ENCODE data around the gene BIN2. TPM values are rescaled to one million over a fixed set of nuclear protein-coding genes. Genes with fewer than 3 reads are reported as not detected.

Gene BIN2
- total and polyA plus RNA-seq, 9 of the 15 experiments (the other 6 are each of a cell fraction or from before 2014, with no cell fraction given), result 0.04 to 0.39 (median 0.25) TPM; not detected in 1

GRCh38 chr12:51247523-51248206 lies 76.3 kb downstream of the BIN2 start:
- 83% methylated on average over 14 of the region's 14 CpGs for WGBS (ENCODE audit: insufficient coverage, low coverage, missing lambda C conversion rate)
- ChIA-PET POLR2A (no interaction called here), CTCF (ENCODE audit: low intra/inter-chr PET ratio) (interaction anchor here (0.8 kb wide), 1 partner anchor 200 kb away, joined by 4 read pairs; the partner anchor contains the start of gene LETMD1)
- Histone ChIP-seq H3K79me2 (ENCODE audit: control insufficient read depth, insufficient read depth, low read length) (peaks cover 7% of the 10 kb centered on the region; the same call in 1 of the 3 replicates), H3K9me3 (replicated peaks; ENCODE audit: control insufficient read depth, insufficient read depth, low read depth, low read length) (no peaks in the 10 kb centered on the region), H3K9ac (ENCODE audit: insufficient read depth in 1 of 2, low read depth in 2 of 2, low read length in 2 of 2) (peak overlapping the region; percentile 6 to 44; a peak in 1 of 4 replicates), H3K4me1 (replicated peaks in 1 of 2; ENCODE audit: control insufficient read depth in 2 of 2, insufficient read depth in 2 of 2, low read length in 2 of 2) (peaks cover 0 to 30% of the 10 kb centered on the region in 2 experiments; a peak in 3 of 5 replicates), H3K36me3 (ENCODE audit: control insufficient read depth, insufficient read depth, low read length) (peaks cover 44% of the 10 kb centered on the region), H3K27ac (ENCODE audit: extremely low read depth, low read depth, low read length) (peak overlapping the region; percentile 76), H3K9me1 (ENCODE audit: control insufficient read depth, insufficient read depth, low read length) (no peaks in the 10 kb centered on the region), H3K27me3 (ENCODE audit: control insufficient read depth in 2 of 2, insufficient read depth in 2 of 2, low read length in 2 of 2) (no peaks in the 10 kb centered on the region), H3K4me3 (no peak overlapping the region), H4K20me1 (replicated peaks; ENCODE audit: control insufficient read depth, insufficient read depth, low read length) (no peaks in the 10 kb centered on the region), H3K4me2 (ENCODE audit: insufficient read depth, low read length) (no peak overlapping the region; the same call in 1 of the 2 replicates), H2AFZ (ENCODE audit: low read depth, low read length) (no peak overlapping the region)
- DNase-seq (ENCODE audit: extremely low read depth in 1 of 4, low spot score in 3 of 4), result no peak
- in situ Hi-C loops (cut with MboI), result no loop called here
- no peak for FAIRE-seq
- intact Hi-C loops (cut with micrococcal nuclease), result loop anchor here (2.0 kb wide), 3 partner anchors 75 to 423 kb away; partner anchors contain the start of gene TFCP2
- no peak for ATAC-seq
- BruUV-seq (replicated peaks), result no TSS peak
- no peak for TF ChIP-seq TCFL5 (CRISPR knock-in tag; conservative IDR thresholded peaks at IDR 0.05)
- TF ChIP-seq ZNF316 (IDR thresholded peaks at IDR 0.05), result no peak
- TF ChIP-seq TBL1XR1 (IDR thresholded peaks at IDR 0.05; ENCODE audit: low read length in 2 of 2), result no peak
- TF ChIP-seq NFE2L1 (tag; IDR thresholded peaks at IDR 0.05; ENCODE audit: borderline replicate concordance, low read depth), result no peak
- TF ChIP-seq TAF1 (IDR thresholded peaks at IDR 0.05; ENCODE audit: control insufficient read depth, extremely low read depth, insufficient read depth, low read length, severe bottlenecking), result no peak
- no peak for TF ChIP-seq SNRNP70 (optimal IDR thresholded peaks at IDR 0.05; ENCODE audit: low read depth, low read length)
- no peak for TF ChIP-seq ZC3H4 (CRISPR knock-in tag; IDR thresholded peaks at IDR 0.05; ENCODE audit: borderline replicate concordance)
- no peak for TF ChIP-seq FOXM1 (IDR thresholded peaks at IDR 0.05; ENCODE audit: low read depth)
- TF ChIP-seq FOXM1 (CRISPR knock-in tag; IDR thresholded peaks at IDR 0.05; ENCODE audit: low read depth), result no peak
- no peak for TF ChIP-seq PHF20 (IDR thresholded peaks at IDR 0.05; ENCODE audit: partially characterized antibody)
- no peak for TF ChIP-seq PHTF2 (CRISPR knock-in tag; IDR thresholded peaks at IDR 0.05)
- TF ChIP-seq, protein P1, sequence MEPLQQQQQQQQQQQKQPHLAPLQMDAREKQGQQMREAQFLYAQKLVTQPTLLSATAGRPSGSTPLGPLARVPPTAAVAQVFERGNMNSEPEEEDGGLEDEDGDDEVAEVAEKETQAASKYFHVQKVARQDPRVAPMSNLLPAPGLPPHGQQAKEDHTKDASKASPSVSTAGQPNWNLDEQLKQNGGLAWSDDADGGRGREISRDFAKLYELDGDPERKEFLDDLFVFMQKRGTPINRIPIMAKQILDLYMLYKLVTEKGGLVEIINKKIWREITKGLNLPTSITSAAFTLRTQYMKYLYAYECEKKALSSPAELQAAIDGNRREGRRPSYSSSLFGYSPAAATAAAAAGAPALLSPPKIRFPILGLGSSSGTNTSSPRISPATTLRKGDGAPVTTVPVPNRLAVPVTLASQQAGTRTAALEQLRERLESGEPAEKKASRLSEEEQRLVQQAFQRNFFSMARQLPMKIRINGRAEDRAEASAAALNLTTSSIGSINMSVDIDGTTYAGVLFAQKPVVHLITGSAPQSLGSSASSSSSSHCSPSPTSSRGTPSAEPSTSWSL (CRISPR knock-in tag; IDR thresholded peaks at IDR 0.05; ENCODE audit: borderline replicate concordance), result no peak
- TF ChIP-seq, protein P2, sequence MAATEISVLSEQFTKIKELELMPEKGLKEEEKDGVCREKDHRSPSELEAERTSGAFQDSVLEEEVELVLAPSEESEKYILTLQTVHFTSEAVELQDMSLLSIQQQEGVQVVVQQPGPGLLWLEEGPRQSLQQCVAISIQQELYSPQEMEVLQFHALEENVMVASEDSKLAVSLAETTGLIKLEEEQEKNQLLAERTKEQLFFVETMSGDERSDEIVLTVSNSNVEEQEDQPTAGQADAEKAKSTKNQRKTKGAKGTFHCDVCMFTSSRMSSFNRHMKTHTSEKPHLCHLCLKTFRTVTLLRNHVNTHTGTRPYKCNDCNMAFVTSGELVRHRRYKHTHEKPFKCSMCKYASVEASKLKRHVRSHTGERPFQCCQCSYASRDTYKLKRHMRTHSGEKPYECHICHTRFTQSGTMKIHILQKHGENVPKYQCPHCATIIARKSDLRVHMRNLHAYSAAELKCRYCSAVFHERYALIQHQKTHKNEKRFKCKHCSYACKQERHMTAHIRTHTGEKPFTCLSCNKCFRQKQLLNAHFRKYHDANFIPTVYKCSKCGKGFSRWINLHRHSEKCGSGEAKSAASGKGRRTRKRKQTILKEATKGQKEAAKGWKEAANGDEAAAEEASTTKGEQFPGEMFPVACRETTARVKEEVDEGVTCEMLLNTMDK (IDR thresholded peaks at IDR 0.05; ENCODE audit: borderline replicate concordance, insufficient read depth, low read depth, low read length, poor library complexity, severe bottlenecking), result no peak
- TF ChIP-seq SMARCA4 (IDR thresholded peaks at IDR 0.05), result no peak
- TF ChIP-seq, protein P3, sequence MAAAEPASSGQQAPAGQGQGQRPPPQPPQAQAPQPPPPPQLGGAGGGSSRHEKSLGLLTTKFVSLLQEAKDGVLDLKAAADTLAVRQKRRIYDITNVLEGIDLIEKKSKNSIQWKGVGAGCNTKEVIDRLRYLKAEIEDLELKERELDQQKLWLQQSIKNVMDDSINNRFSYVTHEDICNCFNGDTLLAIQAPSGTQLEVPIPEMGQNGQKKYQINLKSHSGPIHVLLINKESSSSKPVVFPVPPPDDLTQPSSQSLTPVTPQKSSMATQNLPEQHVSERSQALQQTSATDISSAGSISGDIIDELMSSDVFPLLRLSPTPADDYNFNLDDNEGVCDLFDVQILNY (CRISPR knock-in tag; IDR thresholded peaks at IDR 0.05), result no peak
- TF ChIP-seq FOXK2 (conservative IDR thresholded peaks at IDR 0.05 in 1 of 2, IDR thresholded peaks at IDR 0.05 in 1 of 2; ENCODE audit: low read depth in 2 of 2), result no peak
- TF ChIP-seq, protein P4, sequence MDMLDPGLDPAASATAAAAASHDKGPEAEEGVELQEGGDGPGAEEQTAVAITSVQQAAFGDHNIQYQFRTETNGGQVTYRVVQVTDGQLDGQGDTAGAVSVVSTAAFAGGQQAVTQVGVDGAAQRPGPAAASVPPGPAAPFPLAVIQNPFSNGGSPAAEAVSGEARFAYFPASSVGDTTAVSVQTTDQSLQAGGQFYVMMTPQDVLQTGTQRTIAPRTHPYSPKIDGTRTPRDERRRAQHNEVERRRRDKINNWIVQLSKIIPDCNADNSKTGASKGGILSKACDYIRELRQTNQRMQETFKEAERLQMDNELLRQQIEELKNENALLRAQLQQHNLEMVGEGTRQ (CRISPR knock-in tag; IDR thresholded peaks at IDR 0.05), result no peak

Data from K562 (cell line).